ENCODE measurements around the gene AOC3. TPM values are rescaled to one million over a fixed set of nuclear protein-coding genes. Genes with fewer than 3 reads are reported as not detected.

Gene AOC3
- total and polyA plus RNA-seq, 2 of the 13 experiments (the other 11 are each of a cell fraction or from before 2014, with no cell fraction given): 8.7 to 51.7 TPM

DNA sequence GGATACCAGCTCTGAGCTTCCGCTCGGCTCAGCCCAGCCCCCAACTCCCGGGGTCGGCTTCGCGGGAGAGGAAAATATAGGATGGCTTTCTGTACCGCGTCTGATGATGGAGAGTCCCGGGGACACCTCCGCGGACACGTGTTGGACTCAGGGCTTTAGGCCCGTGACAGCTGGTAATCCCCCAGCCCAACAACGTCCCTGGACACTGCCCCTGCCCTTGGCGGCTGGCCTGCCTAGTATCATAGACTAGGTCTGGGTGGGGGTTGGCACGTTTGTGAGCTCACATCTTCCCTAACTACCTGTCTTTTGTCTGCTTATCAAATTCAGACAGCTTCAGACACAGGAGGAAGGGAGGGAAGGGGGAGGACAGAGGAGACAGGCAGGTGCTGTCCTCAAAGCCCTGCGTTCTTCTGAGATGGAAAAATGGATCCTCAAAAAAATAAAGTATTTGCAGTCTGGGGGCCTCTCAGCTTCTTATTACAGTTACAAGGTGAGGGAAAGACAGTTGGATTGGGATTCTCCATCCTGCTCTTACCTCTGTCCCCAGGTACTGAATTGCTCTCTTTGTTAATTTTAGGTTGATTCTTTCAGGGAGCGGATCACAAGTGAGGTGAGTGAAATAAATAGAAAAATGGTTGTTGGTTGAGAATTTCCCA lies 17.1 kb upstream of the AOC3 start (continued):
- TF ChIP-seq, protein P1, sequence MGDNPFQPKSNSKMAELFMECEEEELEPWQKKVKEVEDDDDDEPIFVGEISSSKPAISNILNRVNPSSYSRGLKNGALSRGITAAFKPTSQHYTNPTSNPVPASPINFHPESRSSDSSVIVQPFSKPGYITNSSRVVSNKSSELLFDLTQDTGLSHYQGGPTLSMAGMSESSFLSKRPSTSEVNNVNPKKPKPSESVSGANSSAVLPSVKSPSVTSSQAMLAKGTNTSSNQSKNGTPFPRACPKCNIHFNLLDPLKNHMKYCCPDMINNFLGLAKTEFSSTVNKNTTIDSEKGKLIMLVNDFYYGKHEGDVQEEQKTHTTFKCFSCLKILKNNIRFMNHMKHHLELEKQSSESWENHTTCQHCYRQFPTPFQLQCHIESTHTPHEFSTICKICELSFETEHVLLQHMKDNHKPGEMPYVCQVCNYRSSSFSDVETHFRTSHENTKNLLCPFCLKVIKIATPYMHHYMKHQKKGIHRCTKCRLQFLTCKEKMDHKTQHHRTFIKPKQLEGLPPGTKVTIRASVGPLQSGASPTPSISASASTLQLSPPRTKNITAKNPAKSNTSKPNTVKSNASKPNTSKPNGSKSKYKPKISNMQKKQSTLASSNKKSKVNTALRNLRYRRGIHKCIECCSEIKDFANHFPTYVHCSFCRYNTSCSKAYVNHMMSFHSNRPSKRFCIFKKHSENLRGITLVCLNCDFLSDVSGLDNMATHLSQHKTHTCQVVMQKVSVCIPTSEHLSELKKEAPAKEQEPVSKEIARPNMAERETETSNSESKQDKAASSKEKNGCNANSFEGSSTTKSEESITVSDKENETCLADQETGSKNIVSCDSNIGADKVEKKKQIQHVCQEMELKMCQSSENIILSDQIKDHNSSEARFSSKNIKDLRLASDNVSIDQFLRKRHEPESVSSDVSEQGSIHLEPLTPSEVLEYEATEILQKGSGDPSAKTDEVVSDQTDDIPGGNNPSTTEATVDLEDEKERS (CRISPR knock-in tag; IDR thresholded peaks at IDR 0.05): no peak
- TF ChIP-seq ESRRA (CRISPR knock-in tag; IDR thresholded peaks at IDR 0.05; ENCODE audit: low read depth) (no peak), TP53 (CRISPR knock-in tag; conservative IDR thresholded peaks at IDR 0.05) (no peak), RBM22 (optimal IDR thresholded peaks at IDR 0.05; ENCODE audit: low read length) (peak; percentile 29), THYN1 (CRISPR knock-in tag; IDR thresholded peaks at IDR 0.05; ENCODE audit: borderline replicate concordance, low read depth) (0 out of 2 replicates have a peak, but pooled peaks have one; percentile 51), ZNF772 (CRISPR knock-in tag; IDR thresholded peaks at IDR 0.05) (no peak), ZNF589 (CRISPR knock-in tag; conservative IDR thresholded peaks at IDR 0.05) (0 out of 2 replicates have a peak, but pooled peaks have one; percentile 46), ZMYM4 (CRISPR knock-in tag; IDR thresholded peaks at IDR 0.05) (no peak), KDM4B (CRISPR knock-in tag; IDR thresholded peaks at IDR 0.05) (no peak), HOXA7 (CRISPR knock-in tag; IDR thresholded peaks at IDR 0.05) (no peak), PTBP1 (IDR thresholded peaks at IDR 0.05; ENCODE audit: low read depth, low read length, poor library complexity, severe bottlenecking) (no peak), DNMT1 (CRISPR knock-in tag; IDR thresholded peaks at IDR 0.05) (no peak), TCF12 (IDR thresholded peaks at IDR 0.05) (no peak), TCF12 (CRISPR knock-in tag; IDR thresholded peaks at IDR 0.05) (no peak), RBFOX2 (IDR thresholded peaks at IDR 0.05; ENCODE audit: low read depth, low read length) (no peak)
- TF ChIP-seq, protein P2, sequence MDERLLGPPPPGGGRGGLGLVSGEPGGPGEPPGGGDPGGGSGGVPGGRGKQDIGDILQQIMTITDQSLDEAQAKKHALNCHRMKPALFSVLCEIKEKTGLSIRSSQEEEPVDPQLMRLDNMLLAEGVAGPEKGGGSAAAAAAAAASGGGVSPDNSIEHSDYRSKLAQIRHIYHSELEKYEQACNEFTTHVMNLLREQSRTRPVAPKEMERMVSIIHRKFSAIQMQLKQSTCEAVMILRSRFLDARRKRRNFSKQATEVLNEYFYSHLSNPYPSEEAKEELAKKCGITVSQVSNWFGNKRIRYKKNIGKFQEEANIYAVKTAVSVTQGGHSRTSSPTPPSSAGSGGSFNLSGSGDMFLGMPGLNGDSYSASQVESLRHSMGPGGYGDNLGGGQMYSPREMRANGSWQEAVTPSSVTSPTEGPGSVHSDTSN (CRISPR knock-in tag; IDR thresholded peaks at IDR 0.05): no peak
- TF ChIP-seq, protein P3, sequence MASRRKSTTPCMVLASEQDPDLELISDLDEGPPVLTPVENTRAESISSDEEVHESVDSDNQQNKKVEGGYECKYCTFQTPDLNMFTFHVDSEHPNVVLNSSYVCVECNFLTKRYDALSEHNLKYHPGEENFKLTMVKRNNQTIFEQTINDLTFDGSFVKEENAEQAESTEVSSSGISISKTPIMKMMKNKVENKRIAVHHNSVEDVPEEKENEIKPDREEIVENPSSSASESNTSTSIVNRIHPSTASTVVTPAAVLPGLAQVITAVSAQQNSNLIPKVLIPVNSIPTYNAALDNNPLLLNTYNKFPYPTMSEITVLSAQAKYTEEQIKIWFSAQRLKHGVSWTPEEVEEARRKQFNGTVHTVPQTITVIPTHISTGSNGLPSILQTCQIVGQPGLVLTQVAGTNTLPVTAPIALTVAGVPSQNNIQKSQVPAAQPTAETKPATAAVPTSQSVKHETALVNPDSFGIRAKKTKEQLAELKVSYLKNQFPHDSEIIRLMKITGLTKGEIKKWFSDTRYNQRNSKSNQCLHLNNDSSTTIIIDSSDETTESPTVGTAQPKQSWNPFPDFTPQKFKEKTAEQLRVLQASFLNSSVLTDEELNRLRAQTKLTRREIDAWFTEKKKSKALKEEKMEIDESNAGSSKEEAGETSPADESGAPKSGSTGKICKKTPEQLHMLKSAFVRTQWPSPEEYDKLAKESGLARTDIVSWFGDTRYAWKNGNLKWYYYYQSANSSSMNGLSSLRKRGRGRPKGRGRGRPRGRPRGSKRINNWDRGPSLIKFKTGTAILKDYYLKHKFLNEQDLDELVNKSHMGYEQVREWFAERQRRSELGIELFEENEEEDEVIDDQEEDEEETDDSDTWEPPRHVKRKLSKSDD (CRISPR knock-in tag; IDR thresholded peaks at IDR 0.05; ENCODE audit: low read depth): no peak
- TF ChIP-seq, protein P4, sequence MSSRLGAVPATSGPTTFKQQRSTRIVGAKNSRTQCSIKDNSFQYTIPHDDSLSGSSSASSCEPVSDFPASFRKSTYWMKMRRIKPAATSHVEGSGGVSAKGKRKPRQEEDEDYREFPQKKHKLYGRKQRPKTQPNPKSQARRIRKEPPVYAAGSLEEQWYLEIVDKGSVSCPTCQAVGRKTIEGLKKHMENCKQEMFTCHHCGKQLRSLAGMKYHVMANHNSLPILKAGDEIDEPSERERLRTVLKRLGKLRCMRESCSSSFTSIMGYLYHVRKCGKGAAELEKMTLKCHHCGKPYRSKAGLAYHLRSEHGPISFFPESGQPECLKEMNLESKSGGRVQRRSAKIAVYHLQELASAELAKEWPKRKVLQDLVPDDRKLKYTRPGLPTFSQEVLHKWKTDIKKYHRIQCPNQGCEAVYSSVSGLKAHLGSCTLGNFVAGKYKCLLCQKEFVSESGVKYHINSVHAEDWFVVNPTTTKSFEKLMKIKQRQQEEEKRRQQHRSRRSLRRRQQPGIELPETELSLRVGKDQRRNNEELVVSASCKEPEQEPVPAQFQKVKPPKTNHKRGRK (CRISPR knock-in tag; IDR thresholded peaks at IDR 0.05): 0 out of 2 replicates have a peak, but pooled peaks have one; percentile 16
- TF ChIP-seq, protein P5, sequence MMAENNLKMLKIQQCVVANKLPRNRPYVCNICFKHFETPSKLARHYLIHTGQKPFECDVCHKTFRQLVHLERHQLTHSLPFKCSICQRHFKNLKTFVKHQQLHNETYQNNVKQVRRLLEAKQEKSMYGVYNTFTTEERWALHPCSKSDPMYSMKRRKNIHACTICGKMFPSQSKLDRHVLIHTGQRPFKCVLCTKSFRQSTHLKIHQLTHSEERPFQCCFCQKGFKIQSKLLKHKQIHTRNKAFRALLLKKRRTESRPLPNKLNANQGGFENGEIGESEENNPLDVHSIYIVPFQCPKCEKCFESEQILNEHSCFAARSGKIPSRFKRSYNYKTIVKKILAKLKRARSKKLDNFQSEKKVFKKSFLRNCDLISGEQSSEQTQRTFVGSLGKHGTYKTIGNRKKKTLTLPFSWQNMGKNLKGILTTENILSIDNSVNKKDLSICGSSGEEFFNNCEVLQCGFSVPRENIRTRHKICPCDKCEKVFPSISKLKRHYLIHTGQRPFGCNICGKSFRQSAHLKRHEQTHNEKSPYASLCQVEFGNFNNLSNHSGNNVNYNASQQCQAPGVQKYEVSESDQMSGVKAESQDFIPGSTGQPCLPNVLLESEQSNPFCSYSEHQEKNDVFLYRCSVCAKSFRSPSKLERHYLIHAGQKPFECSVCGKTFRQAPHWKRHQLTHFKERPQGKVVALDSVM (CRISPR knock-in tag; IDR thresholded peaks at IDR 0.05): no peak

Data from HepG2 (cell line).